OCI-LY7 (cell line): ENCODE results near the gene LAMA4. TPM values are rescaled to one million over a fixed set of nuclear protein-coding genes. Genes with fewer than 3 reads are reported as not detected.

Experiments
- BruUV-seq: library from RNA; stranded (reverse); fragments of 400-500 nt; replicated peaks from 2 replicates; lab custom pipeline; 2021; lab: Mats Ljungman, UMichigan
- CTCF ChIA-PET: fragments of 300-600 bp; sonication (Branson Sonifier 250); formaldehyde crosslinking; loops from one replicate; lab custom pipeline; 2022; ENCODE audit warnings: antibody characterized with exemption; ENCODE audit not compliant: unreplicated experiment; lab: Charles Lee
- POLR2A ChIA-PET: fragments of 300-600 bp; sonication (Branson Sonifier 250); formaldehyde crosslinking; loops from one replicate; lab custom pipeline; 2022; ENCODE audit warnings: antibody characterized with exemption; lab: Charles Lee
- DNase-seq: peaks from one replicate; pipeline ENCODE4 v3.0.0-alpha.2; 2015; ENCODE audit warnings: low spot score
- H2AFZ ChIP-seq: fragments of 200-600 bp; sonication (generic), shearing (Covaris generic); 2 replicates; pipeline ENCODE4 v1.6.1; 2014; ENCODE audit warnings: mild to moderate bottlenecking, antibody characterized with exemption, low read length, moderate library complexity
- H3K27ac ChIP-seq: fragments of 200-600 bp; sonication (generic); 2 replicates; pipeline ENCODE4 v1.5.1; 2014; ENCODE audit warnings: mixed run types, low read depth, mild to moderate bottlenecking, moderate library complexity, low read length, inconsistent platforms; ENCODE audit not compliant: poor library complexity, severe bottlenecking
- H3K36me3 ChIP-seq: fragments of 200-600 bp; sonication (generic); 2 replicates; pipeline ENCODE4 v1.6.1; 2014; ENCODE audit warnings: mild to moderate bottlenecking, antibody characterized with exemption, low read length, moderate library complexity, mixed read lengths; ENCODE audit not compliant: insufficient read depth
- H3K4me1 ChIP-seq: fragments of 200-600 bp; sonication (generic); 2 replicates; pipeline ENCODE4 v1.5.1; 2014; ENCODE audit warnings: mild to moderate bottlenecking, low read length; ENCODE audit not compliant: insufficient read depth, poor library complexity, severe bottlenecking
- H3K4me2 ChIP-seq: fragments of 200-600 bp; sonication (generic); 2 replicates; pipeline ENCODE4 v1.6.1; 2014; ENCODE audit warnings: mild to moderate bottlenecking, low read length
- H3K4me3 ChIP-seq: fragments of 200-600 bp; sonication (generic); 2 replicates; pipeline ENCODE4 v1.5.1; 2014; ENCODE audit warnings: mild to moderate bottlenecking, low read depth, low read length; ENCODE audit not compliant: poor library complexity, severe bottlenecking
- H3K79me2 ChIP-seq: fragments of 200-600 bp; sonication (generic); 2 replicates; pipeline ENCODE4 v1.6.1; 2016; ENCODE audit warnings: low read depth, mild to moderate bottlenecking, low read length, moderate library complexity, mixed read lengths; ENCODE audit not compliant: insufficient read depth
- H3K9me2 ChIP-seq: fragments of 200-600 bp; sonication (generic); 2 replicates; pipeline ENCODE4 v1.6.1; 2016; ENCODE audit warnings: mild to moderate bottlenecking, low read length, mixed read lengths; ENCODE audit not compliant: insufficient read depth
- H3K9me3 ChIP-seq: fragments of 200-600 bp; sonication (generic); 2 replicates; pipeline ENCODE4 v1.6.1; 2014; ENCODE audit warnings: mild to moderate bottlenecking, mixed run types, low read length, mixed read lengths
- H4K20me1 ChIP-seq: fragments of 200-600 bp; sonication (generic); 2 replicates; pipeline ENCODE4 v1.6.1; 2014; ENCODE audit warnings: mild to moderate bottlenecking, antibody characterized with exemption, low read length, moderate library complexity, mixed read lengths; ENCODE audit not compliant: insufficient read depth
- EZH2phosphoT487 ChIP-seq: fragments of 200-600 bp; sonication (generic); IDR thresholded peaks from 2 replicates; pipeline ENCODE4 v1.6.1; 2018; ENCODE audit warnings: low read depth, borderline replicate concordance, mild to moderate bottlenecking, mixed run types, antibody characterized with exemption, low read length, moderate library complexity, mixed read lengths
- intact Hi-C: fragments of 100-400 bp; cut with micrococcal nuclease; formaldehyde crosslinking; loops from one replicate; pipeline ENCODE4 v1.10.0; 2022; ENCODE audit not compliant: unreplicated experiment
- total RNA-seq, 2 experiments: library from RNA; depleted of rRNA in 1 of 2; stranded (reverse); fragments of >200 nt in 1 of 2; shearing (Covaris generic) in 1 of 2; gene quantifications; 2 replicates each; pipeline ENCODE4 v1.2.3, GENCODE V29; 2014 to 2022
- TF ChIP-seq, protein P1 (sequence below): fragments of 200-600 bp; sonication (generic); conservative IDR thresholded peaks from 2 replicates; pipeline ENCODE4 v1.5.1; 2014; ENCODE audit warnings: mild to moderate bottlenecking, antibody characterized with exemption, low read length, moderate library complexity, mixed read lengths

LAMA4 gene
- total RNA-seq, 2 experiments from 2014 or later: not detected

DNA sequence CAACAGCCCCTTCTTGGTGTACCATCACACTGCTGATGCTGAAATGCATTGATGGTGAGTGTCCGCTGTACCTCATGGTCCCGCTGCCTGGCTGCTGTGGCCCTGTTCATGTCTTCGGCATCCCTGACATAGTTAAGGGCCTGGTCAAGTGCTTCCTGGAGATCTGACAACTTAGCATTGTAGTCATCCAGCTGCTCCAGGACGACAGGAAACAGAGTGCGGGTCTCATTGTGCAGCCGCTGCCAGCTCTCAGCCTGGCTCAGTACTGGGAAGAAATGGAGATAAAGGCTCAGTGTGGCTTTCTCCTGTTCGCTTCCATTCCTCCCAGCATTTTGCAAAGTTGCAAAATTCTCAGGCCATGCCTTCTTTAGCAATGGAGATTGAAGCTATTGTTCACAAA lies 81.8 kb downstream of the LAMA4 start:
- Histone ChIP-seq H3K27ac (no peak overlapping the region), H3K9me3 (no peaks in the 10 kb centered on the region), H3K36me3 (no peaks in the 10 kb centered on the region), H4K20me1 (no peaks in the 10 kb centered on the region), H3K4me2 (no peak overlapping the region), H3K79me2 (no peaks in the 10 kb centered on the region), H2AFZ (no peak overlapping the region), H3K4me1 (no peaks in the 10 kb centered on the region), H3K9me2 (no peaks in the 10 kb centered on the region), H3K4me3 (no peak overlapping the region)
- ChIA-PET CTCF (no interaction called here), POLR2A (no interaction called here)
- no TSS peak for BruUV-seq
- no peak for DNase-seq
- TF ChIP-seq EZH2phosphoT487: no peak
- TF ChIP-seq, protein P1, sequence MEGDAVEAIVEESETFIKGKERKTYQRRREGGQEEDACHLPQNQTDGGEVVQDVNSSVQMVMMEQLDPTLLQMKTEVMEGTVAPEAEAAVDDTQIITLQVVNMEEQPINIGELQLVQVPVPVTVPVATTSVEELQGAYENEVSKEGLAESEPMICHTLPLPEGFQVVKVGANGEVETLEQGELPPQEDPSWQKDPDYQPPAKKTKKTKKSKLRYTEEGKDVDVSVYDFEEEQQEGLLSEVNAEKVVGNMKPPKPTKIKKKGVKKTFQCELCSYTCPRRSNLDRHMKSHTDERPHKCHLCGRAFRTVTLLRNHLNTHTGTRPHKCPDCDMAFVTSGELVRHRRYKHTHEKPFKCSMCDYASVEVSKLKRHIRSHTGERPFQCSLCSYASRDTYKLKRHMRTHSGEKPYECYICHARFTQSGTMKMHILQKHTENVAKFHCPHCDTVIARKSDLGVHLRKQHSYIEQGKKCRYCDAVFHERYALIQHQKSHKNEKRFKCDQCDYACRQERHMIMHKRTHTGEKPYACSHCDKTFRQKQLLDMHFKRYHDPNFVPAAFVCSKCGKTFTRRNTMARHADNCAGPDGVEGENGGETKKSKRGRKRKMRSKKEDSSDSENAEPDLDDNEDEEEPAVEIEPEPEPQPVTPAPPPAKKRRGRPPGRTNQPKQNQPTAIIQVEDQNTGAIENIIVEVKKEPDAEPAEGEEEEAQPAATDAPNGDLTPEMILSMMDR: no peak
- intact Hi-C loops: no loop called here

DNA sequence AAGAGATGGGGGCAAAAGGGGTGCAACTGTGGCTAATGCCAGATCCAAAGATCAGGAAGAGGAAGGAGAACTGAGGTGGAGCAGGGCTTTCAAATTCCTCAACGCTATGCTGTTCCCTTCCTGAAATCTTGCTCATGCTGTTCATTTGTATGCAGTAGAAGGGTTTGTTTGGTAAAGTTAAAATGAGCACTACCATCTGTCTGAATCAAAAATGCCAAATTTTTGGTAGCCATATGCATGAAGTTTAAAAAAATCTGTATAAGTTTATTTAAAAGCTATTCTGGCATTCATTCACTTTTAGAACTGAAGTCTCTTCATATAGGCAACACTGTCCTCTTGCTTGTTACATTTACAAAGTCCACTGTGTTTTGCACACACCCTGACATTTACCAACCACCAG lies 84.8 kb downstream of the LAMA4 start:
- TF ChIP-seq, protein P1: no peak
- no peak for TF ChIP-seq EZH2phosphoT487
- H3K4me2 ChIP-seq: no peak overlapping the region
- H2AFZ ChIP-seq: no peak overlapping the region
- H3K27ac ChIP-seq: no peak overlapping the region
- H3K4me1 ChIP-seq: no peaks in the 10 kb centered on the region
- no peaks in the 10 kb centered on the region for H3K9me2 ChIP-seq
- no peaks in the 10 kb centered on the region for H3K9me3 ChIP-seq
- CTCF ChIA-PET: no interaction called here
- H3K36me3 ChIP-seq: no peaks in the 10 kb centered on the region
- DNase-seq: no peak
- POLR2A ChIA-PET: no interaction called here
- no peaks in the 10 kb centered on the region for H3K79me2 ChIP-seq
- H4K20me1 ChIP-seq: no peaks in the 10 kb centered on the region
- BruUV-seq: no TSS peak
- intact Hi-C loops: no loop called here
- no peak overlapping the region for H3K4me3 ChIP-seq

DNA sequence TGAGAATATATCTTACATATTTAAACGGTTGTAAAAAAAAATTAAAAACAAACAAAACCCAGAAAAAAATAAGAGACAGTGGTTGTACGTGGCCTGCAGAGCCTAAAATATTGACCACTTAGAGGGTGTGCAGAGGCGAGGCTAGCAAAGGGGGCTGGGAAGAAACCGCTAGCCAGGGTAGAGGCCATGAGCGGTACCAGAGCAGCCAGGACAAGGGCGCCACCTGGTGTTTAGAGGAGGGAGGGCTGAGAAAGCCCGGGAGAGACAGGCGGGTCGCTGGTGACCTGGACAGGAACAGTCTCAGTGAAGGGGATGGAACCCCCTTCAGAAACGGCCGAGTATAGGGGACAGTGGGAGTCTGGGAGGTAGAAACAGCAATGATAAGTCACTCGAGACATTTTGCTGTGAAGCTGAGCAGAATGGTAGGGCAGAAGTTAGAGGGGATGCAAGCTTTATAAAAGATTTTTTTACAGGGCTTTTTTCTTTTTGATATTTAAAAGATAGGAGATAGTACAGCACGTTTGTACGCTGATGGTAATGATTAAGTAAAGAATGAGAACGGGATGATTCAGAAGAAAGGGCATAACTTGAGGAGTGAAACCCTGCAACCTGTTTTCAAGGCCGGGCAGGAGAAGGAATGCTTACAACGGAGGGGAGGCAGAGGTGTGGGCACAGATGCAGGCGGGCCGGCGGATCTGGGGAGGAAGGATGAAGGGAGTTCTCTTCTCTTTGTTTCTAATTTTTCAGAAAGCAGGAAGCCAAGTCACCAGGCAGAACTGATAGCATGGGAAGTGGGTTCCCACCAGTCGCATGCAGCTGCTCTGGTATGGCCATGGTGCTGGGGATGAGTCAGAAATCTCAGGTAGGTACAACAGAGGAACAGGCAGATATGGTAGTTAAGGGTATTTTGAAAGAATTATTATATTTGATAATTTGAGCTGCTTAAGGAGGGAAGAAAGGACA lies 90.8 kb downstream of the LAMA4 start:
- intact Hi-C loops: loop anchor here (1.0 kb wide), 1 partner anchor 77 kb away; no protein-coding TSS in a partner anchor
- H4K20me1 ChIP-seq: no peaks in the 10 kb centered on the region
- DNase-seq: peak; percentile 59
- H3K79me2 ChIP-seq: no peaks in the 10 kb centered on the region
- H3K4me3 ChIP-seq: no peak overlapping the region
- ChIA-PET POLR2A (interaction anchor here (0.6 kb wide), 1 partner anchor 114 kb away, joined by 3 read pairs; no protein-coding TSS in a partner anchor), CTCF (no interaction called here)
- TF ChIP-seq, protein P1: peak; percentile 93
- TF ChIP-seq EZH2phosphoT487: no peak
- H3K4me1 ChIP-seq: no peaks in the 10 kb centered on the region
- H2AFZ ChIP-seq: 0 out of 2 replicates have a peak overlapping the region, but pooled peaks have one; percentile 33
- no peaks in the 10 kb centered on the region for H3K36me3 ChIP-seq
- no peaks in the 10 kb centered on the region for H3K9me3 ChIP-seq
- no TSS peak for BruUV-seq
- H3K27ac ChIP-seq: no peak overlapping the region
- no peaks in the 10 kb centered on the region for H3K9me2 ChIP-seq
- H3K4me2 ChIP-seq: no peak overlapping the region
